ENCODE data around the gene NEO1. TPM values are rescaled to one million over a fixed set of nuclear protein-coding genes. Genes with fewer than 3 reads are reported as not detected.

The NEO1 gene
- total and polyA plus RNA-seq, 2 experiments from 2014 or later: 4.5 to 13.6 TPM

- WGBS, 2 experiments (ENCODE audit: low coverage in 1 of 2, low lambda C conversion rate in 2 of 2, missing lambda C conversion rate in 2 of 2): 41 to 43% methylated on average over 5 of the region's 5 CpGs
- Histone ChIP-seq H3F3A (ENCODE audit: insufficient read depth) (no peaks in the 10 kb centered on the region), H3K9me2 (ENCODE audit: insufficient read depth) (no peaks in the 10 kb centered on the region), H3K27me3 (replicated peaks; ENCODE audit: insufficient read depth) (no peaks in the 10 kb centered on the region), H3K9ac (no peak overlapping the region), H3K4me1 (ENCODE audit: insufficient read depth) (no peaks in the 10 kb centered on the region), H2AFZ (no peak overlapping the region), H3K9me3 (ENCODE audit: low read depth) (no peaks in the 10 kb centered on the region), H3K79me2 (ENCODE audit: insufficient read depth) (no peaks in the 10 kb centered on the region), H3K4me3 (no peak overlapping the region), H3K27ac (no peak overlapping the region), H3K4me2 (ENCODE audit: unreplicated experiment) (no peak overlapping the region), H4K20me1 (ENCODE audit: insufficient read depth) (no peaks in the 10 kb centered on the region), H3K36me3 (ENCODE audit: low read depth) (no peaks in the 10 kb centered on the region)
- no peak for DNase-seq
- TF ChIP-seq EZH2 (IDR thresholded peaks at IDR 0.05; ENCODE audit: insufficient read depth, poor library complexity, severe bottlenecking): no peak
- TF ChIP-seq EZH2phosphoT487 (IDR thresholded peaks at IDR 0.05; ENCODE audit: insufficient read depth, low read depth): no peak
- in situ Hi-C loops (cut with MboI): no loop called here
Measured at GRCh38 chr15:73139041-73139743, 86.9 kb downstream of the NEO1 start.

- no peaks in the 10 kb centered on the region for H3K36me3 ChIP-seq (ENCODE audit: low read depth)
- no peak overlapping the region for H3K9ac ChIP-seq
- no peaks in the 10 kb centered on the region for H3K9me2 ChIP-seq (ENCODE audit: insufficient read depth)
- H3K79me2 ChIP-seq (ENCODE audit: insufficient read depth): no peaks in the 10 kb centered on the region
- no peak for DNase-seq
- H3K4me3 ChIP-seq: no peak overlapping the region
- H3K27ac ChIP-seq: no peak overlapping the region
- H4K20me1 ChIP-seq (ENCODE audit: insufficient read depth): no peaks in the 10 kb centered on the region
- WGBS, 2 experiments (ENCODE audit: low coverage in 1 of 2, low lambda C conversion rate in 2 of 2, missing lambda C conversion rate in 2 of 2): 55 to 64% methylated on average over 5 of the region's 5 CpGs
- no peak overlapping the region for H2AFZ ChIP-seq
- H3K27me3 ChIP-seq (replicated peaks; ENCODE audit: insufficient read depth): no peaks in the 10 kb centered on the region
- no peaks in the 10 kb centered on the region for H3K9me3 ChIP-seq (ENCODE audit: low read depth)
- no peak overlapping the region for H3K4me2 ChIP-seq (ENCODE audit: unreplicated experiment)
- in situ Hi-C loops (cut with MboI): no loop called here
- H3K4me1 ChIP-seq (ENCODE audit: insufficient read depth): no peaks in the 10 kb centered on the region
- no peaks in the 10 kb centered on the region for H3F3A ChIP-seq (ENCODE audit: insufficient read depth)
- TF ChIP-seq EZH2 (IDR thresholded peaks at IDR 0.05; ENCODE audit: insufficient read depth, poor library complexity, severe bottlenecking) (no peak), EZH2phosphoT487 (IDR thresholded peaks at IDR 0.05; ENCODE audit: insufficient read depth, low read depth) (no peak)
Measured at GRCh38 chr15:73139744-73140553, 87.7 kb downstream of the NEO1 start.

GRCh38 chr15:73141216-73141900 is 89.1 kb downstream of the NEO1 start:
- Histone ChIP-seq H3K4me1 (ENCODE audit: insufficient read depth) (no peaks in the 10 kb centered on the region), H3K36me3 (ENCODE audit: low read depth) (no peaks in the 10 kb centered on the region), H2AFZ (no peak overlapping the region), H3K4me3 (no peak overlapping the region), H3K4me2 (ENCODE audit: unreplicated experiment) (no peak overlapping the region), H3F3A (ENCODE audit: insufficient read depth) (no peaks in the 10 kb centered on the region), H3K9ac (no peak overlapping the region), H4K20me1 (ENCODE audit: insufficient read depth) (no peaks in the 10 kb centered on the region), H3K9me3 (ENCODE audit: low read depth) (no peaks in the 10 kb centered on the region), H3K27me3 (replicated peaks; ENCODE audit: insufficient read depth) (no peaks in the 10 kb centered on the region), H3K9me2 (ENCODE audit: insufficient read depth) (no peaks in the 10 kb centered on the region), H3K27ac (no peak overlapping the region), H3K79me2 (ENCODE audit: insufficient read depth) (no peaks in the 10 kb centered on the region)
- TF ChIP-seq EZH2 (IDR thresholded peaks at IDR 0.05; ENCODE audit: insufficient read depth, poor library complexity, severe bottlenecking) (no peak), EZH2phosphoT487 (IDR thresholded peaks at IDR 0.05; ENCODE audit: insufficient read depth, low read depth) (no peak)
- no peak for DNase-seq
- WGBS, 2 experiments (ENCODE audit: low coverage in 1 of 2, low lambda C conversion rate in 2 of 2, missing lambda C conversion rate in 2 of 2): 32 to 41% methylated on average over 3 of the region's 3 CpGs
- in situ Hi-C loops (cut with MboI): no loop called here
